HG02610 (cell line): ENCODE data around the gene RIPOR1.

Source experiments
- ATAC-seq: cut with Tn5 transposase; IDR thresholded peaks from one replicate; pipeline ENCODE4 v1.9.1; 2021; ENCODE audit warnings: mild to moderate bottlenecking, moderate library complexity; ENCODE audit not compliant: unreplicated experiment

The RIPOR1 gene

DNA sequence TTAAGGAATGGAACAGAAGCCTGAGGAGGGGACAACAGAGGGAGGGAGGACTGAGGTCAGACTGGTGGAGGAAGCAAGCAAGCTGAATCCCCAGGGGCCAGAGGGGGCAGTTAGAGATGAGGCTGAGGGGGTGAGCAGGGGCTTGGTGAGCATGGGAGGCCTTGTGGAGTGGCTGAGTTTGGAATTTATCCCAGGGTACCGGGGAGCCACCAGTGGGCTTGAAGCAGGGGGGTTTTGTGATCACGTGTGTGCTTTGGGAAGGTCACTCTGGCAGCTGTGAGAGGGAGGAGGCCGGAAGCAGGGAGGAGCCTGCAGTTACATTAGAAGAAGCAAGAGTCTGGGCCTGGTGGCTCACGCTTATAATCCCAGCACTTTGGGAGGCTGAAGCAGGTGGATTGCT lies 23.8 kb downstream of the RIPOR1 start:
- no peak for ATAC-seq

GRCh38 chr16:67555795-67556212 lies 27.2 kb downstream of the RIPOR1 start:
- no peak for ATAC-seq

- ATAC-seq, result no peak
Observed at GRCh38 chr16:67558859-67559258, 30.2 kb downstream of the RIPOR1 start.

- no peak for ATAC-seq
Observed at GRCh38 chr16:67560827-67561342, 32.3 kb downstream of the RIPOR1 start.

GRCh38 chr16:67561501-67561823 lies 32.8 kb downstream of the RIPOR1 start:
- ATAC-seq, result no peak

- peak; percentile 86 for ATAC-seq
Observed at GRCh38 chr16:67561824-67562525, 33.3 kb downstream of the RIPOR1 start.

- ATAC-seq, result peak; percentile 40
Observed at GRCh38 chr16:67562526-67562917, 33.9 kb downstream of the RIPOR1 start, which contains the start of gene CTCF. Gene CTCF (plus strand): TSS chr16:67562526. CDS start chr16:67610833, 48,307 bp downstream.

DNA sequence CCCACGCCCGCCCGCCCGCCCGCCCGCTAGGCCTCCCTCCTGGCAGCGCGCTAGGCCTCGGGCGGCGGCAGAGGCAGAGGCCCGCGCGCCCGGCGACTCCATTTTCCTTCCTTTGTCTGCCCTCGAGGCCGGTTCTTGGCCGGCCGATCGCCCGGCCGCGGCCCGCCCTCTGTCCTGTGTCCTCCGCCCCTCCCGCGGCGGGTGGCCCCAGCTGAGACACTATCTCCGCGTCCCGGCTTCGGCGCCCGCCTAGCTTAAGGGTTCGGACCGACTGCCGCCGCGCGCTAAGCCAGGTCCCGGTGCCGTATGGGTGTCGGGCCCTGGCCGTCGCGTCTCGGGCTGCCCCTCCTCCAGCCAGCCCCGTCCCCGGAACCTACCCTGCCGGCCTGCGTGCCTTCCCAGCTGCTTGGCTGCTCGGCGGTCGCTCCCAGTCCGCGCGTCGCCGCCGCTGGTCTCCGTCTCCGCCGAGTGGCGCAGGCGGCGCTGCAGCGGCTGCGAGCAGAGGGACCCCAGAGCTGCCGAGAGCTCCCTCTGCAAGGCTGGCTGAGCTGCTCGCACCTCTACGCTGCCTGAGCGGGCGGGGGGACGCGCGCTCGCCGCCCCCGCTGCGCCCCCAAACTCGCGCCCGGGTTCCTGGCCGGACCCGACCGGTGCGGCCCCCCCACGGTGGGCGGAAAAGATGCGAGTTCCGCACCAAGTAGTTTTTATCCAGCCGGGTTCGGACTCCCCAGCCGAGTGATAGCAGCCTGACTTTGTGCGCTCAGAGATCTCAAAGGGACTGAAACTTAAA lies 34.5 kb downstream of the RIPOR1 start:
- ATAC-seq, result peak; percentile 5

DNA sequence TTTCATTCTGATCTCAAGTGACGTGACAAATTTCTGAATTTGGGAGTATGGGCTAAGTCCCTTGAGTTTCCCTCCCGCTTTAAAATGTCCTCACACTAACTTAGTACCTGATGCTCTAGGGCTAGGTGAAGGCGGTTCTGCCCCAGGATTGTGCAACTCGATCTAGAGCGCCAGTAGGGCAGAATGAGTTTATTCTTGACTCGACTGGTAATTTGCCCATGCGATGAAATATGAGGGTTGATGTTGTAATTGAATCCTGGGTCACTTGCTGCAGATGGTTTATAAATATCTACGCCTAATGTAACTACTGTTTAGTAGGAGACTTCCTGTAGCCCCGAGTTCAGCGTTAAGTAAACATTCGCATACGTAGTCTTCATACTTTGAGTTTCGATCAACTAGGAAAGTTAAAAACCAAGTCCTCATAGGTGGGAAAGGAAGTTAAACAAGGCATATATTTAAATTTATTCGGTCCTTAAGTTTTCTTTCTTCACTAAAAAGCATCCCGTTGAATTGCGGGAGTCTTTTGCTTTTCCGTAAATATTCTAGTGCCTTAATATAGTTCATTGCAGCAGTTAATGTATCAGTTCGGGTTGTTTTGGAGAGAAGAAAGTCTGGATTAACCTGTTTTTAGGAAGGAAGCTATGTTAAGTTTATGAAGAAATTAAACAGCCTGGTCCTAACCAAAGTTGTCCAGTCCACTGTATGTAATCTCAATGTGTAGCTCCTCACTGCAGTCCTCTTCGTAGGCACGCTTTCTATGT lies 35.3 kb downstream of the RIPOR1 start:
- ATAC-seq, result no peak

GRCh38 chr16:67565470-67566100 lies 37.0 kb downstream of the RIPOR1 start:
- no peak for ATAC-seq

DNA sequence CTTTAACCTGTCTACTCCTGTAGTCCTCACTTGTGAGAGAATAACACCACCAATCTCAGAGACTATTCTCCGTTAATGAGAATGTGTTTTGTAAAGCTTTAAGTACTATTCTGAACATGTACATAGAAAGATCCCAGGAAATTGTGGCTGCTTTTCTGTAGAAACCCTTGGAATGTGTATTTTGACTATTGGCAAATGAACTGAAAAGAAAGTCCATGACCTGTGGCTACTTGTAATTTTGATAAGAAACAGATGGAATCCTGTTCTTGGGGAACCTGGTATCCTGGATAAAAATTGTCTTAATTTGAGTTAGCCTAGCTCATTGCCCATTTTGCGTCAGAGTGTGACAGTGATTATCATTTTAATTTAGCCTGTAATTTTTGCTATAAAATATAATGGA lies 42.8 kb downstream of the RIPOR1 start:
- no peak for ATAC-seq

DNA sequence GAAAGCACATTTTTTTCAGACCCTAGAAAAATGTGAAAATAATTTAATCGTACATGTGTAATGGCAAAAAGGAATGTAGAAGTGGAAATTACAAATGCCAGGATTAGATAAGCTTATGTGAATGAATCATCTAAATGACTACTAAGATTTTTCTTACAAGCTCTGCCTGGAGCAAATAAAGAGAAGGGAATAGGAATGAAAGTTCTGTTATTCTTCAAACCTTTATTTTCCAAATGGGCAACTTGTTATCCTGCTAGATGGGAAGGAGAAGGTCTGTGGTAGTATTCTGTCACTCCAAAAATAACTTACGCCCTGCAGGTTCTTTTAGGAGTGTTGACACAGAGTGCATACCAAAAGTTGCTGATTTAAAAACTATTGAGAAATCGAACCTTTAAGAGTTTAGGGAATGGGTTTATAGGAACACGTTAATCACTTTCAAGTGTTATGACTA lies 43.4 kb downstream of the RIPOR1 start:
- no peak for ATAC-seq

DNA sequence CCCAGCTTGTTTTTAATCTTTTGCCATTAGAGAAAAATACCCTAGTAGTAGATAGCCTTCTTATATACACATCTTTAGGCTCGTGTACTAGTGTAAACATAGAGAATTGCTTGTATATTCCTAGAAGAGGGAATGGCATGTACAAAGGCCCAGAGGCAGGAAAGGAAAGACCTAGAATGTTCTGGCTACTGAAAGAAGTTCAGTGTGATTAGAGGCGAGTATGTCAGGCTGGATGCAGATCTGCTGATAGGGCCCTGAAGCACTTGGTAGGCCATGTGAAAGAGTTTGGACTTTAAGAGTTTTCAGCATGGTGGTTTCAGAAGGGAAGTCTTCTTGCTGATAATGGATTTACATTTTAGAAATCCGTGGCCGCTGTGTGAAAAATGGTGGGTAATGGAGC lies 51.1 kb downstream of the RIPOR1 start:
- no peak for ATAC-seq

DNA sequence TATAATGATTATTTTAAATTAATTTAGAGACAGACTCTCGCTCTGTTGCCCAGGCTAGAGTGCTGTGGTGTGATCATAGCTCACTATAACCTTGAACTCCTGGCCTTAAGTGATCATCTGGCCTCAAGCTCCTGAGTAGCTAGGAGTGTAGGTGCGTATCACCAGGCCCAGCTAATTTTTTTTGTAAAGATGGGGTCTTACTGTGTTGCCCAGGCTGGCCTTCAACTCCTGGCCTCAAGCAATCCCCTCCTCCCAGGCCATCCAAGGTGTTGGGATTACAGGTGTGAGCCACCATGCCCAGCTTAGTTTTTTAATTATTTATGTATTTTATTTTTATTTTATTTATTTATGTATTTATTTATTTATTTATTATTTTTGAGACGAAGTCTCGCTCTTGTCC lies 51.6 kb downstream of the RIPOR1 start:
- no peak for ATAC-seq

DNA sequence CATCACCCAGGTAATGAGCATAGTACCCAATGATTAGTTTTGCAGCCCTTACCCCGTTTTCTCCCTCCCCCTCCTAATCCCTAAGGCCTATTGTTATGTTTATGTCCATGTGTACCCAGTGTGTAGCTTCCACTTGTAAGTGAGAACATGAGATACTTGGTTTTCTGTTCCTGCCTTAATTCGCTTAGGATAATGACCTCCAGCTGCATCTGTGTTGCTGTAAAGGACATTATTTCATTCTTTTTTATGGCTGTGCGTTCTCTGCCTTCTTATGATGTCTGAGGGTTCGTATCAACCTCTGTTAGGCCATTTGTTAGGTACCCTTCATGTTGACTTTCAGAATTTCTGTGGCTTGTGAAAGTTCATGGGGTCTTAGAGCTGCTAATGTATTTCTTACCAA lies 64.7 kb downstream of the RIPOR1 start:
- ATAC-seq, result no peak

- no peak for ATAC-seq
Observed at GRCh38 chr16:67593701-67594100, 65.1 kb downstream of the RIPOR1 start.

- no peak for ATAC-seq
Observed at GRCh38 chr16:67594256-67594915, 65.8 kb downstream of the RIPOR1 start.

GRCh38 chr16:67594956-67595355 lies 66.3 kb downstream of the RIPOR1 start:
- no peak for ATAC-seq
